Fibroblast of lung (primary cell): ENCODE results near the gene LRMDA. TPM values are rescaled to one million over a fixed set of nuclear protein-coding genes. Genes with fewer than 3 reads are reported as not detected.

Experiments used
- DNase-seq, 2 donors: peaks; one replicate each; pipeline versions ENCODE4 v3.0.0 to v3.0.0-alpha.2; 2010; ENCODE audit warnings: low read depth in 2 of 2
- H2AFZ ChIP-seq: 2 replicates; pipeline ENCODE4 v1.5.1; 2012; ENCODE audit warnings: low read length, control low read depth, inconsistent platforms
- H3K27ac ChIP-seq: 2 replicates; pipeline ENCODE4 v1.5.1; 2011; ENCODE audit warnings: low read length, control low read depth; ENCODE audit not compliant: insufficient read depth
- H3K27me3 ChIP-seq: 2 replicates; pipeline ENCODE4 v1.5.1; 2011; ENCODE audit warnings: mild to moderate bottlenecking, low read length; ENCODE audit not compliant: control insufficient read depth, insufficient read depth
- H3K36me3 ChIP-seq: 2 replicates; pipeline ENCODE4 v1.5.1; 2011; ENCODE audit warnings: low read length; ENCODE audit not compliant: control insufficient read depth, insufficient read depth
- H3K4me1 ChIP-seq: 2 replicates; pipeline ENCODE4 v1.5.1; 2011; ENCODE audit warnings: low read length; ENCODE audit not compliant: control insufficient read depth, insufficient read depth; ENCODE audit errors: extremely low read depth
- H3K4me2 ChIP-seq: 2 replicates; pipeline ENCODE4 v1.5.1; 2011; ENCODE audit warnings: low read length, control low read depth; ENCODE audit not compliant: insufficient read depth; ENCODE audit errors: extremely low read depth
- H3K4me3 ChIP-seq, 4 experiments: fragments of 200-600 bp in 1 of 4; sonication (generic) in 1 of 4; replicated peaks in 1 of 4; 2 replicates each; pipeline ENCODE4 v1.5.1; 2011 to 2016; ENCODE audit warnings: low read length in 4 of 4, low read depth in 3 of 4, mild to moderate bottlenecking in 3 of 4, control low read depth in 2 of 4, inconsistent platforms in 1 of 4, mixed read lengths in 1 of 4; ENCODE audit not compliant: insufficient read depth in 1 of 4; ENCODE audit errors: control extremely low read depth in 1 of 4
- H3K79me2 ChIP-seq: 2 replicates; pipeline ENCODE4 v1.5.1; 2012; ENCODE audit warnings: mild to moderate bottlenecking, low read length, inconsistent platforms; ENCODE audit not compliant: control insufficient read depth, insufficient read depth
- H3K9ac ChIP-seq: 2 replicates; pipeline ENCODE4 v1.5.1; 2011; ENCODE audit warnings: mild to moderate bottlenecking, low read length, control low read depth; ENCODE audit not compliant: insufficient read depth
- H3K9me3 ChIP-seq: 2 replicates; pipeline ENCODE4 v1.5.1; 2012; ENCODE audit warnings: low read depth, low read length; ENCODE audit not compliant: control insufficient read depth, insufficient read depth
- H4K20me1 ChIP-seq: 2 replicates; pipeline ENCODE4 v1.5.1; 2011; ENCODE audit warnings: low read length; ENCODE audit not compliant: control insufficient read depth, insufficient read depth; ENCODE audit errors: extremely low read depth
- EZH2 ChIP-seq: IDR thresholded peaks from 2 replicates; pipeline ENCODE4 v1.5.1; 2012; ENCODE audit warnings: low read length, control low read depth, mild to moderate bottlenecking; ENCODE audit errors: missing control alignments
- polyA plus RNA-seq, 2 donors: library from polyadenylated mRNA; depleted of rRNA in 1 of 2; stranded (reverse) in 1 of 2; unstranded in 1 of 2; fragments of >200 nt; gene quantifications; 2 replicates each; pipeline ENCODE4 v1.2.1, GENCODE V29; 2011 to 2012; ENCODE audit warnings: missing spikeins in 1 of 2
- total RNA-seq: library from RNA; depleted of rRNA; stranded (reverse); fragments of >200 nt; gene quantifications from 2 replicates; pipeline ENCODE4 v1.2.1, GENCODE V29; 2014
- TF ChIP-seq, protein P1 (sequence below), 2 donors: IDR thresholded peaks in 1 of 2; conservative IDR thresholded peaks in 1 of 2; 1 replicate in 1 of 2; 2 replicates in 1 of 2; pipeline ENCODE4 v1.5.1; 2011 to 2012; ENCODE audit warnings: low read length in 2 of 2, control low read depth in 1 of 2, inconsistent platforms in 1 of 2, low read depth in 1 of 2, mild to moderate bottlenecking in 1 of 2

The LRMDA gene
- total and polyA plus RNA-seq, 2 donors (not counting 1 experiment from before 2014, with no cell fraction given), result 1.7 to 2.0 TPM

DNA sequence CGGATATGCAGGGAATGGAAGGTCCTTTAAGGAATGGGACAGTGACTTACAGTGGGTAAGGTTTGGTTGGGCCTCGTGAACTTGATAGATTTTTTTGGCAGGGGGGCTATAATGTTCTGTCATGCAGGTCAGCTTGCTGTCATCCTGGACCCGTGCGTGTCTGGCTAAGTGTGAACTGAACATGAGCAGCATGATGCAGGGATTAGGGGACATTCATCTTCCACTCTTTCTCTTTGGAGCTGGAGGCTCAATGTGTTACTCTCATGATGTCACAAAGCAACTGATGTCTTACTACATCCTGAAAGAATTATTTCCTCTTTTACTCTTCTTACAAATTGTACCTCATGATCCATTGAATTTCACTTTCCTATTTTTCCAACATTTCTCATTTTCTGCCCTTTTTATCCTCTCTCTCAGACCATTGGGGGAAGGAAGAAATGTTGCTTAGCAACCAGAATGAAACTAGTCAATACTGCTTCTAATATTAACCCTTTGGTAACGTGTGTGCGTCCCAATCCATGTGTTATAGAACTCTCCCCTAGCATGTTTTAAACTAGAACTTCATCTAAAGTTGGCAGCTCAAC is 549.1 kb downstream of the LRMDA start:
- H3K4me2 ChIP-seq, result no peak overlapping the region
- TF ChIP-seq EZH2, result no peak
- TF ChIP-seq, protein P1, sequence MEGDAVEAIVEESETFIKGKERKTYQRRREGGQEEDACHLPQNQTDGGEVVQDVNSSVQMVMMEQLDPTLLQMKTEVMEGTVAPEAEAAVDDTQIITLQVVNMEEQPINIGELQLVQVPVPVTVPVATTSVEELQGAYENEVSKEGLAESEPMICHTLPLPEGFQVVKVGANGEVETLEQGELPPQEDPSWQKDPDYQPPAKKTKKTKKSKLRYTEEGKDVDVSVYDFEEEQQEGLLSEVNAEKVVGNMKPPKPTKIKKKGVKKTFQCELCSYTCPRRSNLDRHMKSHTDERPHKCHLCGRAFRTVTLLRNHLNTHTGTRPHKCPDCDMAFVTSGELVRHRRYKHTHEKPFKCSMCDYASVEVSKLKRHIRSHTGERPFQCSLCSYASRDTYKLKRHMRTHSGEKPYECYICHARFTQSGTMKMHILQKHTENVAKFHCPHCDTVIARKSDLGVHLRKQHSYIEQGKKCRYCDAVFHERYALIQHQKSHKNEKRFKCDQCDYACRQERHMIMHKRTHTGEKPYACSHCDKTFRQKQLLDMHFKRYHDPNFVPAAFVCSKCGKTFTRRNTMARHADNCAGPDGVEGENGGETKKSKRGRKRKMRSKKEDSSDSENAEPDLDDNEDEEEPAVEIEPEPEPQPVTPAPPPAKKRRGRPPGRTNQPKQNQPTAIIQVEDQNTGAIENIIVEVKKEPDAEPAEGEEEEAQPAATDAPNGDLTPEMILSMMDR (conservative IDR thresholded peaks at IDR 0.05 in 1 of 2, IDR thresholded peaks at IDR 0.05 in 1 of 2; ENCODE audit: low read depth in 1 of 2, low read length in 2 of 2), result no peak
- H3K9me3 ChIP-seq, result no peaks in the 10 kb centered on the region
- DNase-seq, result no peak
- H3K36me3 ChIP-seq, result no peaks in the 10 kb centered on the region
- no peak overlapping the region for H3K27ac ChIP-seq
- no peaks in the 10 kb centered on the region for H3K79me2 ChIP-seq
- H3K27me3 ChIP-seq, result no peaks in the 10 kb centered on the region
- no peaks in the 10 kb centered on the region for H3K4me1 ChIP-seq
- no peak overlapping the region for H2AFZ ChIP-seq
- H3K9ac ChIP-seq, result no peak overlapping the region
- H4K20me1 ChIP-seq, result no peaks in the 10 kb centered on the region
- H3K4me3 ChIP-seq, result no peak overlapping the region

DNA sequence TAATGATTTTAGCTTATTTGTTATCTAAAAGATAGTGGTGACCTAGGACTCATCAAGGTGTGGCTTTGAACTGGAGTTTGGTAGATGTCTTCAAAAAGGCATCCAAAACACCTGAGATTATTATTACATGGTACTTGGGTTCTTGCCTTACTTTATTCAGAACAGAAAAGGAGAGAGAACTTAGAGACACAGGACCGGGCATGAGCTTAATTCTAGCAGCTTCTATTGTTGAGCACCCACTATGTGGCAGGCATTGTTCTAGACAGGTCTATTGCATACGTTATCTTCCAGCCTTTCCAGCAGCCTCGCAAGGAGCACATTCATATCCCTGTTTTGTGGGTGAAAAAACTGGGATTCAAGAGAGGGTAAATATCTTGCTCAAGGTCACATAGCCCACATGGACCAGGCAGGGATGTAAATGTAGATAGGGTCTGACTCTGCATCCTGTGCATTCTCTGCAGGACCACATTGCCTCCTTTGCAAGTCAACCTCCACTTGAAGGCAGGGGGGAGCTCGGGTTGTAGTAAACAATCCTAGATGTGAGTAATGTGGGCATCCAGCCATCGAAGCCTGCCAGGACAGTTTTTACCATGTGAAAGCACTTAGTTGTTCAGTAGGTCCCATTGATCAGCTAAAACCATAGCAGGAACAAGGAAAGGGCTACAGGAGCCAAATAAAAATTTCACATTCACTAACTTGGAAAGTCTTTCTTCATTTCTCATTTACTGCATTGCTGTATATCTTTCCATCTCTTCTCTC is 551.4 kb downstream of the LRMDA start:
- peaks cover 2% of the 10 kb centered on the region for H3K4me1 ChIP-seq
- no peaks in the 10 kb centered on the region for H3K36me3 ChIP-seq
- H3K9ac ChIP-seq, result no peak overlapping the region
- no peak overlapping the region for H3K4me3 ChIP-seq
- H2AFZ ChIP-seq, result no peak overlapping the region
- no peaks in the 10 kb centered on the region for H3K27me3 ChIP-seq
- no peaks in the 10 kb centered on the region for H3K79me2 ChIP-seq
- DNase-seq, result peak; percentile 55 to 81
- no peak overlapping the region for H3K4me2 ChIP-seq
- H3K9me3 ChIP-seq, result no peaks in the 10 kb centered on the region
- H3K27ac ChIP-seq, result no peak overlapping the region
- TF ChIP-seq EZH2, result no peak
- TF ChIP-seq, protein P1 (conservative IDR thresholded peaks at IDR 0.05 in 1 of 2, IDR thresholded peaks at IDR 0.05 in 1 of 2; ENCODE audit: low read depth in 1 of 2, low read length in 2 of 2), result no peak
- no peaks in the 10 kb centered on the region for H4K20me1 ChIP-seq

DNA sequence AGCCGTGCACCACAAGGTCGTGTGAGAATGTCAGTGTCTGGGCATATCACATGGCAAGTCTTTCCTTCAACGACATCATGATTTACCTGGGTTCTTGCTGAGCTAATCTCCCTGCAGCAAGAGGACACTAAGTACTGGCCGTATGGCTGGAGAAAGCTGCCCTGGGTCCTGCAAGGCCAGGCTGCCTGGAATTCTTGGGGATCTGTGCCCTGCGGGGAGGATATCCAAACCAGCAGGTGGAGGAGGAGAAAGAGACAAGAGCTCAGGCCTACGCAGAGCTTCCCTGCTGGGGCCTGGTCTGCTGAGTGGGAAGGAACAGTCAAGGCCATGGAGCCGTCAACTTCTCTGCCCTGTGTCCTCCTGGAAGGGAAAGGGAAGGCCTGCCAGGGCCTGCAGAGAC is 552.6 kb downstream of the LRMDA start:
- TF ChIP-seq EZH2, result no peak
- TF ChIP-seq, protein P1 (conservative IDR thresholded peaks at IDR 0.05 in 1 of 2, IDR thresholded peaks at IDR 0.05 in 1 of 2; ENCODE audit: low read depth in 1 of 2, low read length in 2 of 2), result no peak
- Histone ChIP-seq H3K9me3 (no peaks in the 10 kb centered on the region), H3K9ac (no peak overlapping the region), H3K4me1 (peaks cover 2% of the 10 kb centered on the region), H3K4me2 (no peak overlapping the region), H3K4me3 (no peak overlapping the region), H3K79me2 (no peaks in the 10 kb centered on the region), H3K27ac (no peak overlapping the region), H4K20me1 (no peaks in the 10 kb centered on the region), H2AFZ (no peak overlapping the region), H3K27me3 (no peaks in the 10 kb centered on the region), H3K36me3 (no peaks in the 10 kb centered on the region)
- DNase-seq, result no peak
